HepG2 (cell line): ENCODE measurements around the gene SYT7. TPM values are rescaled to one million over a fixed set of nuclear protein-coding genes. Genes with fewer than 3 reads are reported as not detected.

Source experiments
- ATAC-seq: fragments of 200-7000 bp; cut with Tn5 transposase; 3 replicates; pipeline ENCODE4 v1.9.1; 2020; ENCODE audit warnings: mild to moderate bottlenecking, moderate library complexity
- BruUV-seq: library from RNA; stranded (reverse); fragments of 400-500 nt; replicated peaks from 2 replicates; lab custom pipeline; 2021; lab: Mats Ljungman, UMichigan
- CTCF ChIA-PET: fragments of 300-600 bp; formaldehyde crosslinking; extraction: SDS; loops from one replicate; lab custom pipeline; 2021; ENCODE audit warnings: low total read pairs, inconsistent platforms, low intra/inter-chr PET ratio; lab: Yijun Ruan, JAX
- POLR2A ChIA-PET: fragments of 350-600 bp; sonication (Branson Sonifier 250); formaldehyde crosslinking; loops from one replicate; lab custom pipeline; 2020; ENCODE audit warnings: antibody characterized with exemption, inconsistent platforms; lab: Yijun Ruan, JAX
- DNase-seq: peaks from one replicate; pipeline ENCODE4 v3.0.0-alpha.2; 2015; ENCODE audit warnings: low spot score
- FAIRE-seq: peaks from 3 replicates; lab custom pipeline; 2011; peaks lifted over from hg19 to GRCh38; lab: Jason Lieb, UNC
- H2AFZ ChIP-seq: one replicate; pipeline ENCODE4 v1.6.1; 2011; ENCODE audit warnings: low read length, inconsistent platforms
- H3K27ac ChIP-seq: fragments of 300-600 bp; 3 replicates; pipeline ENCODE4 v1.8.0; 2011; ENCODE audit warnings: mixed run types, mild to moderate bottlenecking, mixed read lengths, low read length, inconsistent platforms; ENCODE audit not compliant: insufficient read depth; ENCODE audit errors: extremely low read length
- H3K27me3 ChIP-seq, 2 experiments: fragments of 200-600 bp in 1 of 2; 2 replicates in 1 of 2; 3 replicates in 1 of 2; pipeline versions ENCODE4 v1.6.0 to v1.8.0; 2011; ENCODE audit warnings: low read length in 2 of 2, mild to moderate bottlenecking in 2 of 2, moderate library complexity in 2 of 2, inconsistent platforms in 1 of 2; ENCODE audit not compliant: insufficient read depth in 2 of 2, control insufficient read depth in 1 of 2
- H3K36me3 ChIP-seq, 2 experiments: fragments of 200-600 bp in 1 of 2; replicated peaks in 1 of 2; 2 replicates in 1 of 2; 3 replicates in 1 of 2; pipeline versions ENCODE4 v1.5.1 to v1.8.0; 2011; ENCODE audit warnings: low read length in 2 of 2, inconsistent platforms in 1 of 2; ENCODE audit not compliant: insufficient read depth in 2 of 2, control insufficient read depth in 1 of 2
- H3K4me1 ChIP-seq: 2 replicates; pipeline ENCODE4 v1.5.1; 2012; ENCODE audit warnings: low read length, inconsistent platforms; ENCODE audit not compliant: insufficient read depth
- H3K4me2 ChIP-seq: 2 replicates; pipeline ENCODE4 v1.6.0; 2011; ENCODE audit warnings: low read depth, low read length, inconsistent platforms
- H3K4me3 ChIP-seq, 3 experiments: fragments of 200-600 bp in 1 of 3; sonication (generic), shearing (Covaris generic) in 1 of 3; replicated peaks in 1 of 3; 2 replicates each; pipeline ENCODE4 v1.5.1; 2011 to 2016; ENCODE audit warnings: low read length in 3 of 3, inconsistent platforms in 2 of 3, low read depth in 2 of 3, mild to moderate bottlenecking in 2 of 3, control low read depth in 1 of 3, mixed read lengths in 1 of 3; ENCODE audit not compliant: insufficient read depth in 1 of 3
- H3K79me2 ChIP-seq: one replicate; pipeline ENCODE4 v1.6.1; 2011; ENCODE audit warnings: low read length, inconsistent platforms; ENCODE audit not compliant: insufficient read depth
- H3K9ac ChIP-seq: 2 replicates; pipeline ENCODE4 v1.6.0; 2011; ENCODE audit warnings: mild to moderate bottlenecking, low read depth, low read length, inconsistent platforms; ENCODE audit not compliant: insufficient read depth
- H3K9me3 ChIP-seq: 2 replicates; pipeline ENCODE4 v1.5.1; 2012; ENCODE audit warnings: mild to moderate bottlenecking, low read length
- H4K20me1 ChIP-seq: 2 replicates; pipeline ENCODE4 v1.6.0; 2011; ENCODE audit warnings: inconsistent platforms, mild to moderate bottlenecking, low read length, moderate library complexity; ENCODE audit not compliant: insufficient read depth
- BRF2 ChIP-seq: sonication (generic); formaldehyde crosslinking; IDR thresholded peaks from 2 replicates; pipeline ENCODE4 v1.8.1; 2022; ENCODE audit warnings: mild to moderate bottlenecking, missing genetic modification reagents
- CENPX ChIP-seq: sonication (generic); formaldehyde crosslinking; IDR thresholded peaks from 2 replicates; pipeline ENCODE4 v1.9.0; 2021; ENCODE audit warnings: mild to moderate bottlenecking, missing genetic modification reagents, moderate library complexity
- ELF3 ChIP-seq: IDR thresholded peaks from 2 replicates; pipeline ENCODE4 v1.6.1; 2016; ENCODE audit warnings: missing genetic modification reagents, missing compliant biosample characterization
- MZF1 ChIP-seq: sonication (generic); formaldehyde crosslinking; IDR thresholded peaks from 2 replicates; pipeline ENCODE4 v1.8.1; 2023; ENCODE audit warnings: mild to moderate bottlenecking, missing genetic modification reagents, borderline replicate concordance
- NR2C2 ChIP-seq: sonication (generic); formaldehyde crosslinking; IDR thresholded peaks from 2 replicates; pipeline ENCODE4 v1.4.0; 2020; ENCODE audit warnings: missing genetic modification reagents, mild to moderate bottlenecking, moderate library complexity, borderline replicate concordance
- SOX5 ChIP-seq: IDR thresholded peaks from 2 replicates; pipeline ENCODE4 v1.6.1; 2016; ENCODE audit warnings: borderline replicate concordance
- SRF ChIP-seq: IDR thresholded peaks from 2 replicates; pipeline ENCODE4 v1.6.1; 2011; ENCODE audit warnings: mild to moderate bottlenecking, low read depth, low read length, moderate library complexity
- YEATS2 ChIP-seq: sonication (generic); formaldehyde crosslinking; IDR thresholded peaks from 2 replicates; pipeline ENCODE4 v1.4.0; 2020; ENCODE audit warnings: missing genetic modification reagents, borderline replicate concordance
- ZNF263 ChIP-seq: sonication (generic); formaldehyde crosslinking; IDR thresholded peaks from 2 replicates; pipeline ENCODE4 v1.4.0; 2020; ENCODE audit warnings: missing genetic modification reagents
- ZNF3 ChIP-seq: IDR thresholded peaks from 2 replicates; pipeline ENCODE4 v1.7.0; 2017; ENCODE audit warnings: inconsistent platforms
- ZNF615 ChIP-seq: sonication (generic); formaldehyde crosslinking; IDR thresholded peaks from 2 replicates; pipeline ENCODE4 v1.5.0; 2020; ENCODE audit warnings: mild to moderate bottlenecking, missing genetic modification reagents, borderline replicate concordance
- ZNF678 ChIP-seq: sonication (generic); formaldehyde crosslinking; IDR thresholded peaks from 2 replicates; pipeline ENCODE4 v1.4.0; 2020; ENCODE audit warnings: mild to moderate bottlenecking, missing genetic modification reagents
- WGBS: methylation state at CpG from one replicate; pipeline ENCODE4 v1.1.6; 2017; ENCODE audit warnings: low lambda C conversion rate; 5-methylcytosine and 5-hydroxymethylcytosine counted together
- in situ Hi-C: cut with HindIII; loops from 2 replicates; pipeline ENCODE4 v1.10.0; 2017; ENCODE audit warnings: low pct_unique_long_range_greater_than_20kb; ENCODE audit not compliant: extremely low pct_ligation_motif_present
- intact Hi-C: fragments of 100-400 bp; cut with micrococcal nuclease; formaldehyde crosslinking; loops from one replicate; pipeline ENCODE4 v1.10.0; 2022; ENCODE audit not compliant: unreplicated experiment
- polyA plus RNA-seq, 8 experiments: library from polyadenylated mRNA; depleted of rRNA in 3 of 8; stranded (reverse) in 7 of 8; unstranded in 1 of 8; fragments of >200 nt; fragmentation: Illumina TruSeq in 4 of 8; extraction: Trizol in 4 of 8; gene quantifications; 2 replicates each; pipeline versions ENCODE4 v1.2.1 to v1.2.3, GENCODE V29; 2011 to 2016; ENCODE audit warnings: low read depth in 4 of 8, missing spikeins in 1 of 8, mixed read lengths in 1 of 8; ENCODE audit not compliant: insufficient read depth in 1 of 8
- total RNA-seq, 5 experiments: library from RNA; depleted of rRNA; stranded (reverse); fragments of >200 nt; fragmentation: Illumina TruSeq; extraction: Trizol; gene quantifications; 2 replicates each; pipeline ENCODE4 v1.2.3, GENCODE V29; 2016; ENCODE audit warnings: low read depth in 1 of 5
- TF ChIP-seq, protein P1 (sequence below): sonication (generic); formaldehyde crosslinking; IDR thresholded peaks from 2 replicates; pipeline ENCODE4 v1.4.0; 2020; ENCODE audit warnings: mild to moderate bottlenecking, missing genetic modification reagents

The SYT7 gene
- total and polyA plus RNA-seq, 2 of the 13 experiments (the other 11 are each of a cell fraction or from before 2014, with no cell fraction given): 1.4 to 4.4 TPM

GRCh38 chr11:61472282-61472681 is 108.6 kb downstream of the SYT7 start:
- H3K9me3 ChIP-seq: no peaks in the 10 kb centered on the region
- FAIRE-seq: no peak
- no peaks in the 10 kb centered on the region for H3K27me3 ChIP-seq
- no peaks in the 10 kb centered on the region for H3K79me2 ChIP-seq
- CTCF ChIA-PET: no interaction called here
- no peak for TF ChIP-seq ELF3 (CRISPR knock-in tag)
- no peak for TF ChIP-seq ZNF615
- TF ChIP-seq NR2C2 (CRISPR knock-in tag): no peak
- no peak for TF ChIP-seq MZF1 (CRISPR knock-in tag)
- TF ChIP-seq, protein P1, sequence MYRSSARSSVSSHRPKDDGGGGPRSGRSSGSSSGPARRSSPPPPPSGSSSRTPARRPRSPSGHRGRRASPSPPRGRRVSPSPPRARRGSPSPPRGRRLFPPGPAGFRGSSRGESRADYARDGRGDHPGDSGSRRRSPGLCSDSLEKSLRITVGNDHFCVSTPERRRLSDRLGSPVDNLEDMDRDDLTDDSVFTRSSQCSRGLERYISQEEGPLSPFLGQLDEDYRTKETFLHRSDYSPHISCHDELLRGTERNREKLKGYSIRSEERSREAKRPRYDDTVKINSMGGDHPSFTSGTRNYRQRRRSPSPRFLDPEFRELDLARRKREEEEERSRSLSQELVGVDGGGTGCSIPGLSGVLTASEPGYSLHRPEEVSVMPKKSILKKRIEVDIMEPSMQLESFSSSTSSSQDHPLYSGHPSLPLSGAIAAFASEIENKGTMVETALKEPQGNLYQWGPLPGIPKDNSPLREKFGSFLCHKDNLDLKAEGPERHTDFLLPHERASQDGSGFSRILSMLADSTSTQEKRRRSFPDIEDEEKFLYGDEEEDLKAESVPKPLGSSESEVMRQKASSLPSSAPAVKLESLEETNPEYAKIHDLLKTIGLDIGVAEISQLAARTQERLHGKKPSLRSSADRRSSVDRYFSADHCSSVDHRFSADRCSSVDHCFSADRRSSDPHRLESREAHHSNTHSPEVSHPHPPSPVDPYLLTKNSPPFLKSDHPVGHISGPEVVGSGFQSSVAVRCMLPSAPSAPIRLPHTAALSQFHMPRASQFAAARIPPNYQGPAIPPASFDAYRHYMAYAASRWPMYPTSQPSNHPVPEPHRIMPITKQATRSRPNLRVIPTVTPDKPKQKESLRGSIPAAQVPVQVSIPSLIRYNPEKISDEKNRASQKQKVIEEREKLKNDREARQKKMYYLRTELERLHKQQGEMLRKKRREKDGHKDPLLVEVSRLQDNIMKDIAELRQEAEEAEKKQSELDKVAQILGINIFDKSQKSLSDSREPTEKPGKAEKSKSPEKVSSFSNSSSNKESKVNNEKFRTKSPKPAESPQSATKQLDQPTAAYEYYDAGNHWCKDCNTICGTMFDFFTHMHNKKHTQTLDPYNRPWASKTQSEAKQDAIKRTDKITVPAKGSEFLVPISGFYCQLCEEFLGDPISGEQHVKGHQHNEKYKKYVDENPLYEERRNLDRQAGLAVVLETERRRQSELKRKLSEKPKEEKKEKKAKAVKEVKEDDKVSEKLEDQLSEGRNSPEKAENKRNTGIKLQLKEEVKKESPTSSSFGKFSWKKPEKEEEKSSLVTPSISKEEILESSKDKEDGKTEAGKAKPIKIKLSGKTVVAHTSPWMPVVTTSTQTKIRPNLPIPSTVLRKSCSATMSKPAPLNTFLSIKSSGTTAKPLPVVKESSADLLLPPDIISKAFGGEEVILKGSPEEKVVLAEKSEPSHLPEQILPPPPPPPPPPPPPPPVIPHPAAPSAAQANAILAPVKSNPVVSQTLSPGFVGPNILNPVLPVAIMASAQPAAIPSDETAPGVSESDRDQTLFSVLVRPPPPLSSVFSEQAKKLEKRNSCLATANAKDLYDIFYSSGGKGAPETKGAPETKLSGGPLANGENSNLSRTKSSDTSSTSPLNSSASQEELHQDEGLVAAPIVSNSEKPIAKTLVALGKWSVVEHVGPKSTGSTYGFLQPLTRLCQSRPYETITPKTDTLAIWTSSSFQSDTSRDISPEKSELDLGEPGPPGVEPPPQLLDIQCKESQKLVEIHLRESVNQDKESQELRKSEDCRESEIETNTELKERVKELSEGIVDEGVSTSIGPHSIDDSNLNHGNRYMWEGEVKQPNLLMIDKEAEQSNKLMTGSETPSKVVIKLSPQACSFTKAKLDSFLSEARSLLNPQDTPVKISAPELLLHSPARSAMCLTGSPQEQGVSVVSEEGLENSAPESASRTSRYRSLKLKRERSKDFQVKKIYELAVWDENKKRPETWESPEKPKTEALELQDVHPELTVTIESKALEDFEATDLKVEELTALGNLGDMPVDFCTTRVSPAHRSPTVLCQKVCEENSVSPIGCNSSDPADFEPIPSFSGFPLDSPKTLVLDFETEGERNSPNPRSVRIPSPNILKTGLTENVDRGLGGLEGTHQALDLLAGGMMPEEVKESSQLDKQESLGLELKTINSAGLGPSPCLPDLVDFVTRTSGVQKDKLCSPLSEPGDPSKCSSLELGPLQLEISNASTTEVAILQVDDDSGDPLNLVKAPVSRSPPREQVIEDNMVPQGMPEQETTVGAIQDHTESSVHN (CRISPR knock-in tag): no peak
- TF ChIP-seq BRF2 (CRISPR knock-in tag): no peak
- no peak for TF ChIP-seq SRF
- TF ChIP-seq ZNF263: no peak
- TF ChIP-seq YEATS2: no peak
- no peak for TF ChIP-seq CENPX
- TF ChIP-seq ZNF678 (CRISPR knock-in tag): no peak
- TF ChIP-seq SOX5 (CRISPR knock-in tag): no peak
- no peak for TF ChIP-seq ZNF3 (CRISPR knock-in tag)
- TF ChIP-seq, all 625 proteins: peak for 0
- BruUV-seq: no TSS peak
- no peak overlapping the region for H3K27ac ChIP-seq
- no peak overlapping the region for H3K9ac ChIP-seq
- H3K36me3 ChIP-seq: no peaks in the 10 kb centered on the region
- intact Hi-C loops: no loop called here
- no peak for DNase-seq
- no peak overlapping the region for H3K4me3 ChIP-seq
- POLR2A ChIA-PET: no interaction called here
- peaks cover 3% of the 10 kb centered on the region; the same call in 1 of the 2 replicates for H3K4me1 ChIP-seq
- no peak for ATAC-seq
- no peak overlapping the region for H3K4me2 ChIP-seq
- no peaks in the 10 kb centered on the region for H4K20me1 ChIP-seq
- WGBS: 89% methylated on average over 5 of the region's 5 CpGs
- H2AFZ ChIP-seq: no peak overlapping the region
- in situ Hi-C loops: no loop called here
